GM21619 (cell line): ENCODE results near the gene CASZ1.

Experiments used
- ATAC-seq: cut with Tn5 transposase; IDR thresholded peaks from one replicate; pipeline ENCODE4 v1.9.1; 2021; ENCODE audit not compliant: unreplicated experiment

The CASZ1 gene

DNA sequence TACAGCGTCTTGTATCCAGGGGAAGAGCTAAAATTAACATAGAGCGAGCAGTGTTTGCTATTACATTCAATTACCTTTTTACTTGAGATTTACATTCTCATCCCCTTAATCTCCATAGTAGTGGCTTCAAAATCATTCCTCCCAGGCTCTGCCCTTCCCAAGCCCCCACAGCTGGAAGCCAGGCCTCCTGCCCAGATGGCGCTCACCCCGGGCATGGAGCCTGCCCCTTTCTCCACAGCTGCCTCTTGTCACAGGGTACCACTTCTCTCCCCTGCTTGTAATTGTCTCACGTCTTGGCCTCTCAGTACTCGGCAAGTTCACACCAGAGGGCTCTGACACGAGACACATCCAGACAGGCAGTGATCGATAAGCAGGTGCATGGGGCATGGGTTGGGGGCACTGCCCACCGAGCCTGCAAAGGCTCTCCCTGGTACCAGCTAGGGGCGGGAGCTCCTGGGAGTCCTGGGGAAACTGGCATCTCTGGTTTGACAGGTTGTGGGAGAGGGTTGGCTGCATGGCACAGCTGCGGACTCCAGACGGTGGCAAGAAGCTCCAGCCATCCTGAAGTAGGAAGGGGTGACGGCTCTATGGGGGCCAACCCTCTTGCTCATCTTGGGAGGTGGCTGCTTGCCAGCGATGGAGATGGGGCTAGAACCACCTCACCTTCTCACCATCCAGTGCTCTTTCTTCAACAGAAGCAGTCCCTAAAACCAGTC, 20.1 kb downstream of the CASZ1 start:
- no peak for ATAC-seq

DNA sequence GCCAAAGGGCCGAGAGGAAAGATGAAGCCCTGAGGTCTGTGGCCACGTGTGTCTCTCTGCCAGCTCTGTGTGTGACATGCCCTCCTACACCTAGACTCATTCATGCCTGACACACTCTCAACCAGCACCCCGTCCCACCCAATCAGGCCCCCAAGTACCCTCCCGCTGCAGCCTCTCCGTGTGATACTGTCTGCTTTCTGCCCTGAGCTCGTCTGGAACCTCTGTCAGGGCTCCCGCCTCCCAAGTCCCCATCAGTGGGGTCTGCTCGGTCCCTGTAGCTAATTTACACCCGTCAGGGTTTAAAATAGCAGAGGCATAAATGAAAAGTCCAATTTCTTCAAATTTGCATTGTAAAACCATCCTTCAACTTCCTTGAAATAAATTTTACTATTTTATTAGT, 20.7 kb downstream of the CASZ1 start:
- ATAC-seq = no peak

DNA sequence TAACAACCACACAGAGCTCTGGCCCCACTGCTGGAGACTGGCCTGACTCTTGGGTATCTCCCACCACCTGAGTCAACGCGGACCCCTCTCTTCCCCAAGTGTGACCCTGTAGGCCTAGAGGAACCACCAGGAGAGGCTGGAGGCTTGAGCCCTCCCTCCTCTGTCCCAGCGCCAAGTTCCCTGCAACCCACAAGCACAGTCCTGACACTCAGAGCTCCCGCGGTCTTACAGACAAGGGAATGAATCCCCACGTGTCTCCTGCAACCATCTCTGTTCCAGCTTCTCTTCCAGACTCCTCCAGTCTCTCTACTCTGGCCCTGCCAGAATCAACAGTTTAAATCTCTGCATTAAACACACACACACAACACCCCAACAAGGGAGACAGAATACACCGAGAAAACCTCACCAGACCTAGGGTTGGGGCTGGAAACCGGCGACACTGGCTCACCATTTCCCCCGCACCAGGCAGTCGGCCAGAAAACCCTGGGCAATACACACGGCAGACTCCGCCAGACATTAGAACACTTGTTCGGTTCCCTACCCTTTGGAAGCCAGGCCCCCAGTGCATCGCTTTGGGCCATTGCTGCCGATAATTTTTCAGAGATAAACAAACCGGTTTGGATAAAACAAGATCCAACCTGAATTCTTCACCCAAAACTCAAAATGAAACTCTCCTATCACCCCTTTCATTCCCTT, 21.7 kb downstream of the CASZ1 start:
- ATAC-seq = no peak

DNA sequence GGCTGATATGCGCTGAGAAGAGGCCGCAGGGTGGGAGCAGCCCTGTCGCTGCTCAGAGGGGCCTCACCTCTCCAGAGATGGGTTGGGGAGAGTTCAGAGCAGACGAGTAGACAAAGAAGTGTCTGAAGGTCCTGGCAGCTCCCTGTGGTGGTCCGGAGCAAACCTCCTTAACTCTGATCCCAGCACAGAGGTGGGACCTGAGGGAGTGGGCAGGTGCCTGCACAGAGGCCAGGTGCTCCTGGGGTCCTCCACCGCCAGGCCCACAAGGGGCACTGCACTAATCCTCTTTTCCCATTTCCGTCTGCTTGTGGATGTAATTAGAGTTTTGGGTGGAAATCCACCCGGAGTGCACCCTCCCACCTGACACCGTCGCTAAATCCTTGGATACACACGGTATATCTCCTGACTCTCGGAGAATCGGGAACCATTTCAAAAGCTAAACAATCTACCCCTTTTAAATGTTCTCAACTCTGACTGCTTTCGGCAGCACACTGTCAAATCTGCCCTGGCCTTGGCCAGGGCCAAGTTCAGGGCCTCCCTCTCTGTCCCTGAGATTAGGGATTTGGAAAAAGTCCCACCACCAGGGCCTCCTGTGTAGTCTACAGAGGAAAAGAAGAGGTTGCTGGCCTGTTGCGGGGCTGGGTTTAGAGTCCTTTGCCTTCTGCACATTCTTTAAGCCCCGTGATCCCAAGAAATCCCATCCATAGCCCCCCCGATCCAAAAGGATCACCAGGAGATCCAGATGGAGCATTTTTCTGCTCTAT, 22.4 kb downstream of the CASZ1 start:
- ATAC-seq = no peak

DNA sequence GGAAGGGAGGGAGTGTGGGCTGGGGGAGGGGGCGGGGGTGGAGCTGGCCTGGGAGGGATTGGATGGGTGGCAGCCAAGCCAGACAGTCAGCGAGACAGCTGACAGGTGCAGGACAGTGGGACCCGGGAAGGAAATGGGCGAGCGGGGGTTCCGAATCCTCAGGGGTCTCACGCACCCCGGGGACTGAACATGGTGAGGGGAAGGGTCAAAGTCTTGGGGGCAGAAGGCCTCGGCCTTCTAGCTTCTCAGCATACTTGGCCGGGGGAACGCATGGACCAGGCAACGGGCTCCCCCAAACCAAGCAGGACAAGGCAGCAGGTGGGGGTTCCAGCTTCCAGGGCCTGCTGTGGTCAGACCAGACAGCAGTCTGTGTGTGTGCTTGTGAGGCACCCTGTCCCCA, 23.1 kb downstream of the CASZ1 start:
- ATAC-seq = no peak

DNA sequence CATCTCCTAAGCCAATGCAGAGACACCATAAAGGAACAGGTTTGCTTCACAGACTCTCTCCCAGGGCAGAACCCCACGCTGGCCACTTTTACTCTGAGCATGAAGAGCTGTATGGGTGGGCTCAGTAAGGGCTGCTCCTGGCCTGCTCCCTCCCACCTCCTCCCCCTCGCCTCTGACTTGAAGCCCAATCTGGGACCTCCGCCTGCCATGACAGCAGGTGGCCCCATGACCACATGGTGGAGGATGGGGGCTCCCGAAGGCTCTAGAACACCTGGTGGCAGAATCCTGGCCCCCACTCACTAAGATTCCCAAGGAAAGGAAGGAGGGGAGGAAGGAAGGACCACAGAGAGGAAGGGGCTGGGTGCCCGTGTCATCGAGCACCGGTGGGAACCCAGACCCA, 23.7 kb downstream of the CASZ1 start:
- ATAC-seq = no peak

DNA sequence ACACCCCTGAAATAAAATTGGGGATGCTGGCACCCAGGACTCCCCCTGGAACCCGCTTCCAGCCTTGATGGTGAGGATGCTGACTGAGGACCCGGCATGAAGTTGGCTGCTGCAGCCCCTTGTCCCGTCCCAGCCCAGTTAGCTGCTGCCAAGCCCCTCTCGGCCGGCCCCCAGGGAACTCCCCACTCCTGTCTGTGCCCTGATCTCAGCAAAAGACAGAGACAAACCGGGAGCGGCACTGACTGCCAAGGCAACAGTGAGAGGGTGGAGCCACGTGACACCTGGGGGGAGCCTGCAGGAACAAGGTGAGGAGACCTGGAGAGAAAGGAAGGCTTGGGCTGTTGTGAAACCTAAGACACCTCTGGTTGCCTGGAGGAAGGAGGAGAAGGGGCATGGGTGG, 24.7 kb downstream of the CASZ1 start:
- ATAC-seq = no peak

DNA sequence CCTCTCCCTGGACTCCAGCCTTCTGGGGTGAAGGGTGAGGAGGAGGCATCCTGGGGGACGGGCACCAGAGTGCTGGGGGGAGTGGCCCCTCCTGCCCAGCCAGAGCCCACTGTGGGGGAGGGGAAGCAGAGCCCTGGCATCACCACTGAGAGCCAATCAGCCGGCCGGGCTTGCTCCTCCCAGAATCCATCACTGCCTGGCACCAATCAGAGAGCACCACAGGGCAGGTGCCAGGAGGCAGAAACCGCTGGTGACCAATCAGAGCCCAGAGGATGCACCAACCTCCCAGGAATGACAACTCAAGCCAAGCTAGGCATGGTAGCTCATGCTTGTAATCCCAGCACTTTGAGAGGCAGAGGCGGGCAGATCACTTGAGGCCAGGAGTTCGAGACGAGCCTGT, 27.9 kb downstream of the CASZ1 start:
- no peak for ATAC-seq

DNA sequence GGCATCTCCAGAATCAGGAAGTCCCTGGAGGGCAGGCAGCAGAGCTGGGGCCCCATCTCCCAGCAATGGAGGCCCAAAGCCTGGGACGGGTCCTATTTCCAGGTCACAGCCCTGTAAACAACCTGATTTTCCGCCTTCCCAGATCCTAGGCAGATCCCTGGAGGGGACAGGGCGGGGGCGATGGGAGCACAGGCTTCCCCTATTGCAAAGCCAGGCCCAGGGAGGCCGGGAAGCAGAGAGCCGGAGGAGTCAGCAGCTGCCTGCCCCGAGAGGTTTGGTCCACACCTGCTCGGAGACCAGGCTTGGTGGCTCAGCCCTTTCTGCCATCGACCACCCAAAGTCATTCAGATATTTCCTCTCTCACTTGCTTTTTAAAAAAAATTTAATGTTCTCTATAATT, 29.2 kb downstream of the CASZ1 start:
- no peak for ATAC-seq

DNA sequence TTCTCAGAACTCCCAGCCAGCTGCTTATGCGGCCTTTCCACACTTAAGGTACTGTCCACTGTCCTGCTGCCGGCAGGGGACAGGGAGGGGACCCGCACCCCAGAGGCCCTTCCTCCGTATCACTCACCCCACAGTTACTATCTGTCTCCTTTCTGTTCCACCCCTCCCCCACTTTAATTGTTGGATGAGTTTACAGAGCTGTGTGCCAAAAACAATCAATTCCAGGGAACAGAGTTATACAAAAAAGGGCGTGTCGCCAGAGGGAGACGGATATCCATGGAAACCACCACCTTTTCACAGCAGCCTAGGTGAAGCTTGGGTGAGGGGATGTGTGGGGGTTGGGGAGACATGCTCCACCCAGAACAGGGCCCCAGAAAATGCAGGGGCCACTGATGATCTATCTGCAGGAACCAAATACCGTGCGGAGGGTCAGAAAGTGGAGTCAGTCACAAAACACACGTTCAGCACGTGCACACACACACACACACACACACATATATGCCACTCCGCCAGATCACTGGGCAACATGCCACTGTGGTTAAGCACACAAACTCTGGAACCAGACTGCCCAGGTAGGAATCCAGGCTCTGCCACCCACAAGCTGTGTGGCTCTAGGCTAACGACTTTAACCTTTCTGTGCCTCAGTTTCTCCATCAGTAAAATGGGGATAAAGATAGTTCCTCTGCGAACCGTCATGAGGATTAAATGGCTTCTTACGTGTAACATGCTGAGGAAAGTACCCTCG, 30.5 kb downstream of the CASZ1 start:
- ATAC-seq = no peak

DNA sequence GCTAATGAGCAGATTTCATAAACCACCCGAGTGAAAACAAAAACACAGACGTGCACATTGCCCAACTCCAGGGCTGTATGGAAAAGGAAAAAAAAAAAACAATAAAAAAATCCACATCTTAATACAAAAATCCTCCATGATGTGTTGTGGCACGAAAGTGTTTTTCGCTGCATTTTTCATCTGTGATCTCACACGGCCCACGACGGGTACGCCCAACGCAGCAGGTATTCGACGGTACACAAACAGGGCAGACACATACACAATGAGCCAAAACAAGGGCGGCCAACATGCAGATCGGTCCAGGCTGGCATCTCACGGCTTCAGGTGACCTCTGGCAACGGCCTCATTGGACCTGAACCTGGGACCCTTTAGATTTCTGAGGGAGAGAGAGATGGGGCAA, 31.1 kb downstream of the CASZ1 start:
- no peak for ATAC-seq

DNA sequence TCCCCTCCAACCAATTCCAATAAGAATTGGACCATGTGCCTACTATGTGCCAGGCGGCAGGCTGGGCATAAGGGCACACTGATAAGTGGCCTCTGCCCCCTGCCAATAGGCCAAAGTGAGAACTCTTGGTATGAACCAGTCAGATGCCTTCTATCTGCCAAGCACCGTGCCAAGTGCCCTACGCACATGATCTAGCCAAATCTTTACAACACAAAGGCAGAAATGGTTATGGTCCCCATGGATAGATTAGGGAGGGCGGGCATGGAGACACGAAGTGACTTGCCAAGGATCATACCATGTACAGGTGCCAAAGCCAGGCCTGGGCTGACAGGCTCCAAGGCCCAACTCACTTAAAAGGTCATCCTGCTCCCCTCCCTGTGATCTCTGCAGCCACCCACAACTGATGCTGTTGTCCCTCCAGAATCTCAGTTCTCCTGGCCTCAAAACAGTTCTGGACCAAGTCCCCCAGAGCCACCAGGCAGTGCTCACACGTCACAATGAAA, 32.1 kb downstream of the CASZ1 start:
- ATAC-seq = no peak

DNA sequence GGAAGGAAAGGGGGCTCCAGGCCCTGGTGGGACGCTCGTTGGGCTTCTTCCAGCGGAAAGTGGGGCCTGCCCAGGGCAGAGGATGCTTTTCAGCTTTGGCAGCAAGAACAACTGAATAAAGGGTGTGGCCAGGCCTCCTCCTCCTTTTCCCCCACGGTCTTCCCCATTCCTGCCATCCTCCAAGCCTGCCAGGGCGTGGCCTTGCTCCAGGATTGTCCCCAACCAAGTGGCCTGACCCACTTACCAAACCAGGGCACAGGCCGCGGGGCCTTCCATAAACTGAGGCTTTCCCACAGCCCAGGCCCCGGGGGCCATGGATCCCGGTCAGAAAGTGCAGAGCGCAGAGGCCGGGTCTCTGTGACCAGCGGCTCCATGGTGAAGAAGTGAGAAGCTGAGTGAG, 33.6 kb downstream of the CASZ1 start:
- ATAC-seq = no peak

DNA sequence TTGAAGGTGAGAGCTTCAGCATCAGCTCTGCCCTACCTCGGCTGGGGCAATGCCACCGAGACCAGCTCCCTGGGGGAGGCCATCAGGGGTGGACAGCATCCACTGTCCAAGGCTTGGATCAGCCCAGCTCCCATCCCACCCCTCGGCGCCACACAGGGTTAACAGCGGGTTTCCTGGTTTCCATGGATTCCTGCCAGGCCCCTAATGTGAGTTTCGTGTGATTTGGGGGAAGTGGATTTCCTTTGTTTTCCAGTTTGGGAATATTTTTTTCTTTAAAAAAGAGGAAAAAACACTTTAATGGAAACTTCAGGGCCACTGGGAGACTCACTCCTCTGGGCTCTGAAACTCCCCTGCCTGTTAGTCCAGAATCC, 34.3 kb downstream of the CASZ1 start:
- no peak for ATAC-seq

DNA sequence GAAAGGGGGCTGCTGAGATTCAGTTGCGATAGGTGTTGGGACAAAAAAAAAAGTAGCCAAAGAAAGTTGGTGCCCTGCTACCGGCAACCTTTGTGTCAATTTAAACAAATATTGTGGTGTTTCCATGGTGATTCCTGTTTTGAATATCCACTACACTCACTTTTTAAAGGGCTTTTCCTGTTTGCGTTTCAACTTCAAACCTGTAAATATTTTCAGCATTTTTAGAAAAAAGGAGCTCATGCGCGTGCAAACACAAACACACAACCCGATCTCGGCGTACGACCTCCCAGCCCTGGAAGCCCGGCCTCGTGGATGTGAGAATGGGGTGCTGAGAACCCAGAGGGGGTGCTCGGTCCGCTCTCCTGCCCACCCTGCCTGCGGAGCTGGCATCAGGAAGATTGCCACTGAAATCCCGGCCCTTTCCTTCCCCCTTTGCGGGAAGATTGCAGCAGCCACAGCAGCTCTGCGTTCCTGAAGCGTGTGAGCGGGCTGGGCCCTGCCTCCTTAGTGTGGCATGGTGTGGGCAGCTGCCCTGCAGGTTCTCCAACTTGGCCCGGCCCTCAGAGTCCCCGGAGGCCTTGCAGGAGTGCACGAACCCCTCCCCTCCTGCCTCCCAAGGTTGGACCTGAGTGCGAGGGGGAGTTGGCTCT, 34.8 kb downstream of the CASZ1 start:
- ATAC-seq = no peak

DNA sequence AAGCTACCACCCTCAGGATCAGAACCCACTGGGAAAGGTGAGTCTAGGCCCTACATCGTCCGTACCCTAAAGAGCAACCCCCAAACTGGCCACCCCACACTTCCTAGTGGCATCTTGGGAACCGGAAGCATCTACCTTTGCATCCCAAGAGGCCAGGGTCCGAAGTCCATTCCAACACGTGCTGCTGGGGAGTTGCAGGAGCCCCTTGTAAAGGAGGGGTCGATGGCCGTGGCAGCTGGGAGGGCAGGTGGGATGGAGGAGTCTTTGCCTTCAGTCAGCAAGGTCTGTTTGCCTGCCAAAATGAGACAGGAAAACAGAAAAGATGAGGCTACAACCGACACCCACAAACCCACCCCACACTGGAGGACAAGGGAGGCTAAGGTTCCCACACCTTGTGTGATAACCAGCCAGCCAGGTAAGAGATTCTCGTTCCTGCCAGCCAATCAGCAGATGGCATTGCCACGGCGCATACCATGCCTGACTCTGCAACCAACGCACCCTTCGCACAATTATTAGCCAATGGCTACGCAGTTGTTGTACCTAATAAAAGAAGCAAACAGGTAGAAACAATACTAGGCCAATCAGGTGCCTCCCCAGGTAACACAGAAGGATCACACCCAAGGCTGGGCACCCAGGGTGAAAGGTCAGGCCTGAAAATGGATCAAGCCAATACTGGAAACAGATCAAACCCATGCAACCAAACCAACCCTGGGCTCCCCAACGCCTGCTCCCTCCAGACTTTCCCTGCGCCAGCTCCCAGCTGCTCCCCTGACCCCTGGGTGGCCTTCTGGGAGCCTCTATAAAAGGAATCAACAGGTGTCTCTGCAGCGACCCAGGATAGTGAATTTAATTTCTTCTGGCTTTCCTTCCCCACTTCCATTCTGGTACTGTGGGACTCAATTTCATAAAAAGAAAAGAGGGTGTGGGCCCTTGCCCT, 35.6 kb downstream of the CASZ1 start:
- ATAC-seq = no peak

DNA sequence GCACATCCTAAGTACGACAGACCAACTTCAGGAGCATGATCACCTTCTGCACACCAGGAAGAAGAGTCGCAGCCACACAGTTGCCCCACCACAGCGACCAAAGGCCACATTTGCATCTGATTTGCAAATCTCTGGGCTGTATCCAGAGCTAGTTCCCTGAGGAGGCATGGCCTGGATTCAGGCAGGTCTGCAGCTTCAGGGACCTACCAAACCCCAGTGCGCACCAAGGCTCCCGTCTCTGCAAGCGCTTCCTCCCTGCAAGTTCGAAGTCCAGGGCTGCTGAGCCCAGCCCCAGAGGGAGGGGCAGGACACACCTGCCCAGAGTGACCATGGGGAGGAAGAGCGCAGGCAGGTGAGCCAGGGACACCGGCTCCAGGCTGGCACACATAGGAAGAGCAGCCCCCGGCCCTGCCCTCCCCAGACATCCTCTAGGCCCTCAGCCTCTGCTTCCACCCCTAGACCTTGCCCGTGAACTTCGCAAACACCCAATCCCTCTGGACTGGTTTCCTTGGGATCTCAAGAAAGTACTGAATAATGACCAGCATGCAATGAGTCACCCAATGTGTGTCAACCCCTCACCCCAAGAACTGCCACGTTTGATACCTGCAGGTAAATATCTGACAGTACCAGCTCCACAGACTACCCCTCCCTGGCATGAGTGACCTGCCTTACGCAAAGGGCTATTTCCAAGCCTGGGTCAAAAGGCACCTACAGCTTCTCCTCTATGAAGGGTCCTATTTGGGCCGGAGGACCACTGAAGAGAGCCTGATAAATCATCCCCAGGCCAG, 36.8 kb downstream of the CASZ1 start:
- ATAC-seq = no peak

DNA sequence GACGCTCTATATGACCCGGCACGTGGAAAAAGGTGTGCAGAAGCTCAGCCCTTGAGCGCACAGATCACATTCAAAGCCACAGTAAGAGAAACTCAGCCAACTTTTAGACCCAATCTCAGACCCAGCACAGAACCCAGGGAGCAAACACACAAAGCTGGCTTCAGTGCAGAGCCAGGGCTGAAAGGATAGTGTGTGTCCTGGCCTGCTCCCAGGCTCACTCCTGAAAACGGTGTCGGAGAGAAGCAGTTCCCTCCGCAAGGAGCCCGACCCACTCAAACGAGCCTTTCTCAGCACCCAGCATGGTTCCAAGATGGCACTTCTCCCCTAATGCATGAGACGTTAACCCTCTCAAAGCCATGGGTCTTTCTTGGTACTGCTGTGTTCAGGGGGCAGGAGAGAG, 39.6 kb downstream of the CASZ1 start:
- no peak for ATAC-seq

DNA sequence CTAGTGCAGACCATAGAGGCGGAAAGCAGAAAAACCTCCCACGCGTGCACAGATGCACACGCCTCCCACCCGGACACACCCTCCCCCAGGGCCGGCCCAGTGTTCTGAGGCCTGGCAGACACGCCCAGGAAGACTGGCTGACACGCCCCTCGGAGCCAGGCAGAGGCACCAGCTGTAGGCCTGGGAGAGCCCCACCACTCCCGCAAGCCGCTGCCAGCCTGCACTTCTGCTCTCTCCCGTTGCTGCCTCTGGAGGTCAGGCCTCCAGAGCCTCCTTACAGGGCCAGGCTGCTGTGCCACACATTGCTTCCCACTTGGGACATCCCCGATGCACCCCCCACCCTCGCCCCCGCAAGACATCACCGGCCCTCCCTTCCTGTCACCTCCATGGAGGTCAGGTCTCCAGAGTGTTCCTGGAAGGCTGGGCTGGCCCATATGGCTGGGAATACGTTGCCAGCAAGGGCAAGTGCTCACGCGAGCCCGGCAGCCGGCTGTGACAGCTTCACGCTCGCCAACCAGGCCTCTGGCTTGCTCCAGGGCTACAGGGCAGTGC, 40.4 kb downstream of the CASZ1 start:
- ATAC-seq = no peak
